NCI-H146 treated with DMSO at 0.1 percent for 48 hours (cell line): ENCODE measurements around the gene TOMM40.
"Not testable (repeated sequence)": the region's sequence is repeated elsewhere in the genome, so short reads cannot be mapped to it uniquely, and the experiment has no call there.

Experiments
- DNase-seq: peaks from one replicate; lab custom pipeline; 2025; ENCODE audit not compliant: unreplicated experiment; lab: John Stamatoyannopoulos, UW

Gene TOMM40

DNA sequence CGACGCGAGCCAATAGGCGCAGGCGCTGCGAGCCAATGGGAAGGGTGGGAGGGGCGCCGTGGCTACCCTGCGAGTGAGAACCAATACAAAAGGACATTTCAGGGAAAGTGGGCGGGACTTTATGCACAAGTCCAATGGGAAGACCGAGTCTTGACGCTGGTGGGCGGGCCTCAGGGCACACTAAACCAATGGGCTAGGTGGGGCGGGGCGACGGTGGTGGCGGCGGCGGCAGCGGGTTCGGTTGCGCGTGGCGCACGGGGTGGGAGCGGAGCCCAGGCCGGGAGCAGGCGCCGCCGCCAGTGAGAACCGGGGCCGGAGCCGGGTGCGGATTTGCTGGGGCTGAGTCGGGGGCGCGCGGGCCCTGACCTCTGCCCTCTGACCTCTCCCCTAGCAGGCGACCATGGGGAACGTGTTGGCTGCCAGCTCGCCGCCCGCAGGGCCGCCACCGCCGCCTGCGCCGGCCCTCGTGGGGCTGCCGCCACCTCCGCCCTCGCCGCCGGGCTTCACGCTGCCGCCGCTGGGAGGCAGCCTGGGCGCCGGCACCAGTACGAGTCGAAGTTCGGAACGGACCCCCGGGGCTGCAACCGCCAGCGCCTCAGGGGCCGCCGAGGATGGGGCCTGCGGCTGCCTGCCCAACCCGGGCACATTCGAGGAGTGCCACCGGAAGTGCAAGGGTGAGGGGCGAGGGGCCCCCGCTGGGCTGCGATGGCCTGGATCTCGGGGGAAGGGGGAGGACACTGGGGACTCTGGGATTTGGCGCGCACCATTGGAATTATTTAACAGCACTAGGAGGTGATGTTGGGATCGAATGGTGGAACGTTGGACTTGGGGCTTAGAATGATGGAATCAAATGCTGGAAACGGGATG is at the start of gene TOMM40:
Gene TOMM40 (plus strand): TSS at position 239 of the 867 bp plus-strand sequence. CDS start 162 bp downstream, at position 401.
- peak; percentile 100 for DNase-seq

DNA sequence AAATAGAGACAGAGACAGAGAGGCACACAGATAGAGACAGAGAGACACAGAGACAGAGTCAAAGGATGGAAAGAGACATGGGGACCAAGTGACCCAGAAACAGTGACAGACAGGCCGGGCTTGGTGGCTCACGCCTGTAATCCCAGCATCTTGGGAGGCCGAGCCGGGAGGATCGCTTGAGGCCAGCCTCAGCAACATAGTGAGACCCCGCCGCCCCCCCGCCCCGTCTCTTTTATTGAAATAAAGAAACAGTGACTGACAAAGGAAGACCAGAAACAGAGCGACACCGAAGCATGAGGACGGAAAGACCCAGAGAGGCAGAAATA is 45.8 kb upstream of the TOMM40 start:
- DNase-seq: no peak

DNA sequence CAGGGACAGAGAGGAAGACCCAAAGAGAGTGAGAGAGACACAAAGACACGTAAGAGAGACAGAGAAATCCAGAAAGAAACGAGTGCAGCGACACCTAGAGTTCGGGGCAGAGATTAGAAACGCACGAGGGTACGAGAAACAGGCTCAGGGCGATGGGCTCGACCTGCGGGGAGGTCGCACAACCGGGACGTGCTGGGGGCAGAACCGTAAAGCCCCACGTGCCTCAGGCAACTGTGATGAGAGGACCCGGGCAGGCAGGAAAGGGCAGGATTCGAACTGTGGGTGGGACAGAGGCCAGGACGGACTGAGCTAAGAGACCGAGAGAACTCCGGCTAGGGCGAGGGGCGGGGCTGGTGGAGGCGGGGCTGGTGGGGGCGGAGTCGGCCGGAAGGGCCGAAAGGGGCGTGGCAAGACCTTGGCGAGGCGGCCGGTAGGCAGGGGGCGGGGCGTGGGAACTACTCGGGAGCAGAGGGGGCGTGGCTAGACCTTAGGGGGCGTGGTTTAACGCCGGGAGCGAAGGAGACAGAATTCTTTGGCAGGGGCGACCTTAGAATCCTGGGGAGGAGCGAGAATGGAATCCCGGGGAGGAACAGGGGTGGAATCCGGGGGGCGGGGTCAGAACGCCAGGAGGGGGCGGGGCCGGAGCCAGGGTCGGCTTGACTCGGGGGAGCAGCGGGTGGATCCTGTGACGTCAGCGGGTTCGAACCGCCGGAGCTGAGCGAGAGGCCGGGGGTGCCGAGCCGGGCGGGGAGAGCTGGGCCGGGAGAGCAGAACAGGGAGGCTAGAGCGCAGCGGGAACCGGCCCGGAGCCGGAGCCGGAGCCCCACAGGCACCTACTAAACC is 45.2 kb upstream of the TOMM40 start, which contains the start of gene NECTIN2:
Gene NECTIN2 (plus strand): TSS at position 686 of the 843 bp plus-strand sequence. CDS start 229 bp downstream, outside the sequence.
- DNase-seq: peak; percentile 98

DNA sequence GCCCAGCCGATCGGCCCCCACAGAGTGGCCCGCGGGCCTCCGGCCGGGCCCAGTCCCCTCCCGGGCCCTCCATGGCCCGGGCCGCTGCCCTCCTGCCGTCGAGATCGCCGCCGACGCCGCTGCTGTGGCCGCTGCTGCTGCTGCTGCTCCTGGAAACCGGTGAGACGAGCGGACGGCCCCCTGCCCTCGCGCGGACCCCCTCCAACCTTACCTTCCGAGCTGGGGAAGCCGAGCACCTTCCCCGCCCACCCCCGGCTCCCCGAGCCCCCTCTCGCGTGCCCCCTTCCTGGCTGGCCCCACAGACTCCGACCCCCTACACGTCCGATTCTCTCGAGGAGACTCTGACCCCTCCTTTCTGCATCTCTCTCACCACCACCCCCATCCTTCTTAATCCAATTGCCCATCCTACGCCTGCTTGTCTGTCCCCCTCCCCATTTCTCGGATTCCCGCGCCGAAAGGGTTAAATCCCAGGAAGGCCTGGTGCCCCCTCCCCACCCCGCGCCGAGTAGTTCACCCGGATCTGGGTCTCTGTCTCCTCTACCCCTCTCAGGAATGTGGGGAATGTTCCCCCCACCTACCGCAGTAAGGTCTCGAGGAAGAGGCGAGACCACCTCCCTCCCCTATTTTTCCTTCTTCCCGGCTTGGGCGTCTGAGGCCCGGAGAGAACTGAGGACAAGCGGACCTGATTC is 44.5 kb upstream of the TOMM40 start:
- no peak for DNase-seq

DNA sequence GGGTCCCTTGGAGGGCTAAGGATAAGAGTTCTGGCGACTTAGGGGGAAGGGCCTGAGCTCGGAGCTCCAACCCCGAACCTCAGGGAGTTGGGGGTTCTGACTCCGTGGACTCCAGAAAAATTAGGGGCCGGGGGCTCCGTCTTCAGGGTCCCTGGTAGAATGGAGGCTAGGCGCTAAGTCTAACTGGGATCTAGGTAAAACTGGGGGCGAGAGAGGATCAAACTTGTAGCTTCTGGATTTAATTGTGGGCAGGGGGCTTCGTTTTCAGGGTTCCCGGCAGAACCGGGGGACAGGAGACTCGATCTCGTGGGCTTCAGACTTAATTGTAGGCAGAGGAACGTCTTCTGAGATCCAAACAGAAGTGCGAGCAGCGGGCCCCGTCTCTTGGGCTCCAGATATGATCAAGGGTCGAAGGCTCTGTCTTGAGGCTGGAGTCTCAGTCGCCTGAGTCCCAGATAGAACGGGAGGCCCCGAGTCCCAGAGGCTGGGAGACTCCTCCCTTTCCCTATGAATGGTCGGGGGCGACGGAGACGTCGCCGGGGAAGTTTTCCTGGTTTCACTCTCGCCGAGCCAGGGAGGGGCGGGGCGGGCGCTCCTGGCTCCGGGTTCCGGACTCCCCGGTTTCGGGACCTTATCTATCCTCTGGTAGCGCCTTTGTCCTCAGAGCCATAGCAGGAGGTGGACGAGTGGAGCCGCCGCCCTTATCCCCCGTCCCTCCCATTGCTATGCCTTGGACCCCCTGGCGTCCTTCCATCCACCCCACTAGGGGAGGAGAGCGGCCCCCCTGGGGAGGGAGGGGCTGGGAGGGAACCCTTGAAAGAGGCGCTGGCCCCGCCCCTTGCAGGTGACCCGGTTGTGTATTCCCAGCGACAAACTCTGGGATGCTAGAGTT is 43.7 kb upstream of the TOMM40 start:
- DNase-seq: peak; percentile 43

DNA sequence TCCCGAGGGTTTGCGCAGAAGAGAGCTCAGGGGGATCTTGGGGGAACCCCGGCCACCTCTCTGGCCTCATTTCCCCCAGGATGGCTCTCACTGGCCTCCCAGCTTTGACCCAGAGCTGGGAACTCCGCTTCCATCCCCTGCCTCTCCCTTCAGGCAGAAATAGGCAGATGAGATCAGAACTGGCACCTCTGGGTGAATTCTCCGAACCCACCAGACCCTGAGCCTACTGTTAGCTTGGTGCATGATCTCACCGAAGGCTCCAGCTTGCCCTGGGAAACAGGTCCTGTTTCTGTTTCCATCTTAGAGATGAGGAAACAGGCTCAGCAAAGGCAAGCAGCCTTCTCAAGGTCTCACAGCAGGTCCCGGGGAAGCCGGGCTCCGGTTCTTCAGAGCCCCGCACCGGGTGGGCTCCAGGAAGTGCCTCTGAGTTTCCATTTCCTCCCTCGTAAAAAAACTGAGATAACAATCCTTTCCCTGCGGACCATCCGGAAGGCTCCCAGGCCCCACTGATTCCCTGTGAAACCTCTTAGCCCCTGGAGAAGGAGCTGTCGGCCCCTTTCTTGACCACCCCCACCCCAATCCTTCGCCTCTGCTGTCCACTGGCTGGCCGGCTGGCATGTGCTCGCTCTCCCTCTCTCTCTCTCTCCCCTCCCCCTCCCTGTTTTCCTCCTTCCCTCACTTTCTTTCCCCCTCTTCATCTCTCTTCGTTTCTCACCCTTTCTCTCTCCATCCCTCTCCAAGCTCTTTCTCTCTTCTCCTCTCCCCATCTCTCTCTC is 42.8 kb upstream of the TOMM40 start:
- DNase-seq: no peak

DNA sequence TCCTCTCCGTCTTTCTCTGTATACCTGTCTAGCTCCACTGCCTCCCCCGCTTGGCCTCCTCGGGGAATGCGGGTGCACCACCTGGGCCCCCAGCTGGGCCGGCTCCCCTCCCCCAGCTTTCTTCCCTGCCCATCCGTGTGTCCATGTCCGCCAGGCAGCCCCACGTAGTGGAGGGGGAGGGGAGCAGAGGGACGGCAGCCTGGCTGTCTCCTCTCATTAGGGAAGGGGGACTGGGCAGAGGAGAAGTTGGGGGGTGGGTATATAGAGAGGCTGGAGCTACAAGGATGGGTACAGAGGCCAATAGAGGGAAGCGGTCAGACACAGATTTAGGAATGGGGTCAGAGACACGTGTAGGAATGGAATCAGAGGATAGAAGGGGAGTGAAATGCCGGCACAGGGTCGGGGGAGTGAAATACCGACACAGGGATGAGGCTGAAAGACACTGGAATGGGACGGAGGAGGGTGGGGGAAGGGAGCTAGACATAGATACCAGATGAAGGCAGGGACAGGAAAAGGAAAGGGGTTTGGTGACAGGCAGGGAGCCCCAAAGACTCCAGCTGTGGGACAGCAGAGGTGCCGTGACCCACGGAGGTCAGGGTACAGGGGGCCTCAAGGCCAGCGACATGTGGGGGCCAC is 42.1 kb upstream of the TOMM40 start:
- DNase-seq: no peak

DNA sequence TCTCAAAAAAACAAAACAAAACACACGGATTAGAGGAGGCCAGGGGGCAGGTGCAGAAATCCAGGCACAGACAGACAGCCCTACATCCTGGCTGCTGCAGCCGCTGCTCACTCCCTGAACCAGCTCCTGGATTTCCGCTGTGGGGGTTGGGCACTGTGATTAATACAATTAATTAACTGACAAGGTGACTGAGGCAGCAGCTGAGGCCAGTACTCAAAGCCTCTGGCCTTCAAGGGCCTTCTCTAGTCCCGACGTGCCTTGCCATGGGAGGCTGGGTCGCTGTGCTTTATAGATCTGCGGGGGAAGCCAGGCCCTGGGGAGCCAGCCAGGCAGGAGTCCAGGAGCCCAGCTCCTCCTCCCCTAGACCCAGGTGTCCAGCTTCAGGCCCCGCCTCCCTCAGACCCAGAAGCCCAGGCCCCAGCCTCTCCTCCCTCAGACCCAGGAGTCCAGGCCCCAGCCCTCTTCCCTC is 40.4 kb upstream of the TOMM40 start:
- DNase-seq: no peak

DNA sequence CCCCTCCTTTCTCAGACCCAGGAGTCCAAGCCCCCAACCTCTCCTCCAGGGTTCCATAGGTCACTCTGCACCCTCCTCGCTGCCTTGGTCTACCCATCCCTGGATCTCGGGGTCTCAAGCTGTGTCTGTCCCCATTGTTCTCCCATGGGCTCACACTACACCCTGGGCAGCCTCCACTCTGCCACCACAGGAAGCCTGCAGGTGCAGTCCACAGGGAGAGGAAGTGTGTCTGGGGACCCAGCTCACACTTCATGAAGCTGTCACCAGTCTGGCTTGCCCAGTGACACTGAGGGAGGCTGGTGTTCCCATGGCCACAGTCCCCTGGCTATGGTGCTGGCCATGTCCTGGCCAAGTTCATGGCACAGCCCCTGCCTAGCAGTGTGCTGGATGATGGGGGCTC is 39.6 kb upstream of the TOMM40 start:
- no peak for DNase-seq

DNA sequence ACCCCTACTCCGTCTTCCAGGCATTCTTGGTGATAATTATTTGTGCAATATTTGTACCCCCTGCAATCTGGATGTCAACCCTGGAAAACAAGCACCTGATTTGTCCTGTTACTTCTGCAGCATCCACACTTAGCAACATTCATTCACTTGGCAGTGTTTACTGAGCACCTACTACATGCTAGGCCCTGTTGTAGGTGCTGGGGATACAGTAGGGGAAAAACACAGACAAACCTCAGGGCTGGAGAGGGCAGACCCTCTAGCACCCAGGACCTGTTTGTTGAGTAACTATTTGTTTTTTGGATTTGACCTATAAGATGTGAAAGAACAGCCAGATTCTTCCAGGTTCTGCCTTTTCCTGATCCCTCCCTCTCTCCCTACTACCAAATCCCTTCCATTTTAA is 35.4 kb upstream of the TOMM40 start:
- no peak for DNase-seq

DNA sequence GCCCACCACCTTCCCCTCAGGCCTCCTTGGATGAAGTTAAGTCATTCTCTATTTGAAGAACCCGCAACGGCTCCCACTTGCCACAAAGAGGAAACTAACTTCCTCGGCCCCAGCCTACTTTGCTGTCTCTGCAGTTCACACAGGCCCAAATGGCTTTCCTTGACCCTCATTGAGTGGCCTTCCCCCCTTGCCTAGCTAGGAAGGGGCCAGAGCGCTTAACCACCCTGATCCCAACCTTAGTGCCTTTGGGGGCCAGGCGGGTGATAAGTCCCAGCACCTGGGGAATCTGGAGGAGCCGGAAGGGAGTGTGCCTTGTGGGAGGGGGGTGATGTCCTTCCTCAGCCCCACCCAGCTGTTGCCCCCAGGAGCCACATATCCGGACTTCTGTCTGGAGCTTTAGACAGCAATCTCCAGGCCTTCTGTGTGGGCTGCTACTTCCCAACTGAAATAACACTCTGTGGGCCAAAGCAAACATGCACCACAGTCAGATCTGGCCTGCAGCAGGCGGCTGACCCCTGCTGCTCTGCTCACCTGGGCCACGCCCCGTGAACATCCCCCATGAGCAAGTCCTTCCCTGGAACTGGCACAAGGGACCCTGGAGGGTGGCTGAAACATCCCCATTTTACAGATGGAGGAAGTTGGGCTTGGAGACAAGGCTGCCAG is 34.5 kb upstream of the TOMM40 start:
- DNase-seq: peak; percentile 72

DNA sequence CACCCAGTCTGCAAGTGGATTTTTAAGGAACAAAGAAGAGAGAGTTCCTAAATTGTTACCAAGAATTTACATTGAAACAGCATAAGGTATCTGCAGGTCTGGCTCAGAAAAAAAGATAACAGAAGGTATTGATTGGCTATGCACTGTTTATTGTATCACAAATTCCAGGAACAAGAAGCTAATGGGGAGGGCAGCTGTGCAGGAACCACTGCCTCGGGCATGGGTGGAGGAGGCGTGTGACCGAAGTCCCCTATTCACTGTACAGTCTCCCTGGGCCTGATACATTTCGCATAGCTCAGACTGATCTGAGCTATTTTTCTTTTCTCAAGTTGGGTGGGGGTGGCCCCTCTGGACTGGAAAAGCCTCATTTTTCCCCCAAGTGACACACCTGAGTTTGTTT is 33.2 kb upstream of the TOMM40 start:
- peak; percentile 81 for DNase-seq

DNA sequence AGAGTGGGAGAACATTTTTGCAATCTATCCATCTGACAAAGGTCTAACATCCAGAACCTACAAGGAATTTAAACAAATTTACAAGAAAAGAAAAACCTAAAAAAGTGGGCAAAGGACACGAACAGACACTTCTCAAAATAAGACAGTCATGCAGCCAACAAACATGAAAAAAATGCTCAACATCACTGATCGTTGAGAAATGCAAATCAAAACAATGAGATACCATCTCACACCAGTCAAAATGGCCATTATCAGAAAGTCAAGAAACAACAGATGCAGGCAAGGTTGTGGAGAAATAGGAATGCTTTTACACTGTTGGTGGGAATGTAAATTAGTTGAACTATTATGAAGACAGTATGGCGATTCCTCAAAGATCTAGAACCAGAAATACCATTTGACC is 29.5 kb upstream of the TOMM40 start:
- not testable (repeated sequence) for DNase-seq

DNA sequence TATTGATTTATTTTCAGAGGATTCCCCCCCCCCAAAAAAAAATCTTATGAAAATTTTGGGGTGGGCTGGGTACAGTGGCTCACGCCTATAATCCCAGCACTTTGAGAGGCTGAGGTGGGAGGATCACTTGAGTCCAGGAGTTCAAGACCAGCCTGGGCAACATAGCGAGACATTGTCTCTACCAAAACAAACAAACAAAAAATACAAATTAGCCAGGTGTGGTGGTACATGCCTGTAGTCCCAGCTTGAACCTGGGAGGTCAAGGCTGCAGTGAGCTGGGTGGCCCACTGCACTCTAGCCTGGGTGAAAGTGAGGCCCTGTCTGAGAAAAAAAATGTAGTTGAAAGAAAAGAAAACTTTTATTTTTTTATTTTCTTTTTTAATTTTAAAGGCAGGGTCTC is 27.1 kb upstream of the TOMM40 start:
- DNase-seq: no peak

DNA sequence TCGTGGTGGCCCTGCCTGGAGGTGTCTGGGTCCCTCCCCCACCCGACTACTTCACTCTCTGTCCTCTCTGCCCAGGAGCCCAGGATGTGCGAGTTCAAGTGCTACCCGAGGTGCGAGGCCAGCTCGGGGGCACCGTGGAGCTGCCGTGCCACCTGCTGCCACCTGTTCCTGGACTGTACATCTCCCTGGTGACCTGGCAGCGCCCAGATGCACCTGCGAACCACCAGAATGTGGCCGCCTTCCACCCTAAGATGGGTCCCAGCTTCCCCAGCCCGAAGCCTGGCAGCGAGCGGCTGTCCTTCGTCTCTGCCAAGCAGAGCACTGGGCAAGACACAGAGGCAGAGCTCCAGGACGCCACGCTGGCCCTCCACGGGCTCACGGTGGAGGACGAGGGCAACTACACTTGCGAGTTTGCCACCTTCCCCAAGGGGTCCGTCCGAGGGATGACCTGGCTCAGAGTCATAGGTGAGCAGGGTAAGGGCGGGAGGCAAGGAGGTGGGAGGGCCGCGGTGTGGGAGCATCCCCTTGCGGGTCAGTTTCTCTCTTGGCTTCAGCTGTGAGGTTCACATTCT is 25.8 kb upstream of the TOMM40 start:
- no peak for DNase-seq

DNA sequence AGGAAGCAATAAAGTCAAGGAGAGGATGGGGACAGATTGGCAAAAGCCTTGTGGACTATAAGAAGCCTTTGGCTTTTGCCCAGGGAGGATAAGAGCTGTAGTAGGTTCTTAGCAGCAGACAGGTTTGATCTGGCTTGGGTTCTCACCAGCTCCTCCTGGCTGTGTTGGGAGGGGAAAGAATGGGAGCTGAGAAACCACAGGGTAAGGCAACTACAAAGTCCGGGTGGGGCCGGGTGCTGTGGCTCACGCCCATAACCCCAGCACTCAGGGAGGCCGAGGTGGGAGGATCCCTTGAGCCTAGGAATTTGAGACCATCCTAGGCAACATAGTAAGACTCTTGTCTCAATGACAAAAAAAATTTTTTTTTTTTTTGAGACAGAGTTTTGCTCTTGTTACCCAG is 24.4 kb upstream of the TOMM40 start:
- DNase-seq: no peak

DNA sequence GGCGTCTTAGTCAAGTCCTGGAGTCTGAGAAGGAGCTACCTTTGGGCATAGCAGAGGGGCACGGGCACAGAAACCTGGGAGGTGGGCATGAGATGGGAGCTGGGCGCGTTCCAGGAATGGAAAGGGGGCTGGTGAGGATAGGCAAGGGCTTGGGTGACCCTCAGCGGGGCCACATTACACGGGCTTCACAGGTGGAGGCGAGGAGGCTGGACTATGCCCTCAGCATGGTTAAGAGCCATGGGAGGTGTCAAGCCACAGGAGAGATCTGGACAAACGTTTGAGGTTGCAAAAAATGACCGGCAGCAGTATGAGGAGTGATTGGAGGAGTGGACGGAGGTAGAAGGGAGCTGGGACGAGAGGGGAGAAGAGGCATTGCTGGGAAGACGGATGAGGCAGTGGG is 23.5 kb upstream of the TOMM40 start:
- DNase-seq: no peak

DNA sequence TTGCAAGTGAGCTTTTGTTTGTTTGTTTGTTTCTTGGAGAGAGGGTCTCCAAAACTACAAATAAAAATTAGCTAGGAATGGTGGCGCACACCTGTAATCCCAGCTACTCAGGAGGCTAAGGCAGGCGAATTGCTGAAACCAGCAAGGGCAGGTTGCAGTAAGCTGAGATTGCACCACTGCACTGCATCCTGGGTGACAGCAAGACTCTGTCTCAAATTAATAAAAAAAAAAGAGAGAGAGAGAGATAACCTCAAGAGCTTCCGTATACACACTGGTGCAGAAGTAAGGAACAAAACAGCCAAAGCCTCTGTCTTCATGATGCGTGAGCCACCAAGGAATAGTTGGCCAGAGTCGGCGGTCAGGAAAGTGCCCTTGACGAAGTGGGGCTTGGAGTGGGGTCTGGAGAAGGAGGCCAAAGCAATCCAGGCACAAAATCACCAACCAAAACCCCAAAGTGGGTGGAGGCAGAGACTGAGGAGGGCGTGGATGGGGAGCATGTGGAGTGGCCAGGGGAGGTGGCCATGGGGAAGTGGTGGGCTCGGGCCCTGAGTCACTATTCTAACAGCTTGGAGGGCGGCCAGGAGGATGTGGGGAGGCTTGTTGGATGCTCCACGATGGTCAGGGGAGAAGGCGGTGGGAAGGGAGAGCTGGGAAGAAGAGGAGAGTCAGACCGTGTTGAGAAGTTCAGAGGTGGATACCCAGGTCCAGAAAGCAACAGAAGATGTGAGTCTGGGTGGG is 21.2 kb upstream of the TOMM40 start:
- DNase-seq: no peak
